Right lobe of liver (tissue), 6 donors: ENCODE measurements around the gene OLA1. TPM values are rescaled to one million over a fixed set of nuclear protein-coding genes. Genes with fewer than 3 reads are reported as not detected.

ENCODE experiments used
- ATAC-seq, 4 donors: fragments of 200-7000 bp; cut with Tn5 transposase; one replicate each; pipeline ENCODE4 v1.9.1; 2020; ENCODE audit warnings: mild to moderate bottlenecking in 4 of 4, moderate library complexity in 4 of 4
- DNase-seq, 3 donors: peaks; one replicate each; pipeline ENCODE4 v3.0.0-alpha.2; 2020
- H3K27ac ChIP-seq, 3 donors: fragments of 200-600 bp; one replicate each; pipeline ENCODE4 v1.8.0; 2022
- H3K27me3 ChIP-seq, 2 donors: fragments of 200-600 bp; one replicate each; pipeline ENCODE4 v1.8.0; 2022
- H3K36me3 ChIP-seq, 4 donors: fragments of 200-600 bp; sonication (generic) in 1 of 4; one replicate each; pipeline versions ENCODE4 v1.5.1 to v1.8.0; 2017 to 2022; ENCODE audit warnings: control low read depth in 1 of 4
- H3K4me1 ChIP-seq, 4 donors: fragments of 200-600 bp; sonication (generic) in 1 of 4; one replicate each; pipeline versions ENCODE4 v1.5.1 to v1.8.0; 2017 to 2022; ENCODE audit warnings: control low read depth in 1 of 4
- H3K4me3 ChIP-seq, 3 donors: fragments of 200-600 bp; one replicate each; pipeline ENCODE4 v1.8.0; 2022
- H3K9me3 ChIP-seq, 4 donors: fragments of 200-600 bp; sonication (generic) in 1 of 4; one replicate each; pipeline versions ENCODE4 v1.5.1 to v1.8.0; 2017 to 2022; ENCODE audit warnings: control low read depth in 1 of 4
- POLR2A ChIP-seq: fragments of 450-650 bp; IDR thresholded peaks from one replicate; pipeline ENCODE4 v1.6.1; 2017; ENCODE audit warnings: antibody characterized with exemption, mild to moderate bottlenecking
- whole genome bisulfite sequencing: methylation state at CpG from one replicate; pipeline ENCODE4 v1.1.6; 2018; ENCODE audit warnings: low coverage, low lambda C conversion rate; ENCODE audit not compliant: insufficient coverage; ENCODE audit errors: missing lambda C conversion rate; 5-methylcytosine and 5-hydroxymethylcytosine counted together
- intact Hi-C, 2 donors: fragments of 100-400 bp; cut with DNase I; formaldehyde crosslinking; loops; one replicate each; pipeline versions ENCODE4 v1.11.2 to v1.14.1; 2022
- total RNA-seq, 6 experiments: library from RNA; depleted of rRNA in 2 of 6; stranded (reverse); fragments of >200 nt in 2 of 6; fragmentation: NEBNext Ultra II Directional in 3 of 6; extraction: Animal tissue kit (Norgen Biotek cat#: 25700) in 3 of 6; gene quantifications; one replicate each; pipeline versions ENCODE4 v1.1.0 to v1.2.4, GENCODE V29; 2016 to 2023
- TF ChIP-seq, protein P1 (sequence below), 4 donors: fragments of 200-600 bp in 3 of 4; fragments of 450-650 bp in 1 of 4; IDR thresholded peaks; one replicate each; pipeline versions ENCODE4 v1.5.1 to v1.8.0; 2016 to 2022; ENCODE audit warnings: antibody characterized with exemption in 4 of 4, mild to moderate bottlenecking in 2 of 4
- donor health status: DM: no; HTN: yes; CAD: no.
- donor health status: DM: no; HTN: no; CAD: no.
- donor health status: DM: no; HTN: no; CAD: no.
- donor health status: DM: no; HTN: yes; CAD: no.
- donor health status: DM: no; HTN: yes; CAD: no.

The OLA1 gene
- total RNA-seq, 6 experiments from 2014 or later: 22.2 to 60.8 (median 38.6) TPM

DNA sequence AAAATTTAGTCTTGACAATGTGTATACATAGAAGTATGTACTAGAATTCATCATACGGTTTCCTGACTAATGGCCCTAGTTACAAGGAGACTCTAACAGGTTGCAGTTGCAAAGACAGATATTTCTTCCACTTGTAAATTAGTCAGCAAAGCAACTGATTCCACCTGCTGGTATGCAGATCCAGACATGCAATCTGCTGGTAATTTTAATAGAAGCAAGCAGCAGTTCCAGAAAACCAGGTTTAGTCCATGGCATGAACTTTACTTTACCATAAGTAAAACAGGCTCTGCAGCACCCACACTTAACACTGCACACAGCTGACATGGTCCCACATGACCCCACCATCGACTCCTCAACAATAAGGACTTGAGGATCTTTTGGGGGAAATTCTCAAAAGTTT, 172.3 kb downstream of the OLA1 start:
- Histone ChIP-seq H3K4me3 (no peak overlapping the region), H3K4me1 (no peaks in the 10 kb centered on the region), H3K27ac (no peak overlapping the region), H3K36me3 (no peaks in the 10 kb centered on the region), H3K9me3 (no peaks in the 10 kb centered on the region), H3K27me3 (no peaks in the 10 kb centered on the region)
- intact Hi-C loops: no loop called here
- 88% methylated on average over 2 of the region's 2 CpGs for WGBS
- TF ChIP-seq POLR2A: no peak
- TF ChIP-seq, protein P1, sequence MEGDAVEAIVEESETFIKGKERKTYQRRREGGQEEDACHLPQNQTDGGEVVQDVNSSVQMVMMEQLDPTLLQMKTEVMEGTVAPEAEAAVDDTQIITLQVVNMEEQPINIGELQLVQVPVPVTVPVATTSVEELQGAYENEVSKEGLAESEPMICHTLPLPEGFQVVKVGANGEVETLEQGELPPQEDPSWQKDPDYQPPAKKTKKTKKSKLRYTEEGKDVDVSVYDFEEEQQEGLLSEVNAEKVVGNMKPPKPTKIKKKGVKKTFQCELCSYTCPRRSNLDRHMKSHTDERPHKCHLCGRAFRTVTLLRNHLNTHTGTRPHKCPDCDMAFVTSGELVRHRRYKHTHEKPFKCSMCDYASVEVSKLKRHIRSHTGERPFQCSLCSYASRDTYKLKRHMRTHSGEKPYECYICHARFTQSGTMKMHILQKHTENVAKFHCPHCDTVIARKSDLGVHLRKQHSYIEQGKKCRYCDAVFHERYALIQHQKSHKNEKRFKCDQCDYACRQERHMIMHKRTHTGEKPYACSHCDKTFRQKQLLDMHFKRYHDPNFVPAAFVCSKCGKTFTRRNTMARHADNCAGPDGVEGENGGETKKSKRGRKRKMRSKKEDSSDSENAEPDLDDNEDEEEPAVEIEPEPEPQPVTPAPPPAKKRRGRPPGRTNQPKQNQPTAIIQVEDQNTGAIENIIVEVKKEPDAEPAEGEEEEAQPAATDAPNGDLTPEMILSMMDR (IDR thresholded peaks at IDR 0.05): no peak
- no peak for ATAC-seq
- DNase-seq: no peak

DNA sequence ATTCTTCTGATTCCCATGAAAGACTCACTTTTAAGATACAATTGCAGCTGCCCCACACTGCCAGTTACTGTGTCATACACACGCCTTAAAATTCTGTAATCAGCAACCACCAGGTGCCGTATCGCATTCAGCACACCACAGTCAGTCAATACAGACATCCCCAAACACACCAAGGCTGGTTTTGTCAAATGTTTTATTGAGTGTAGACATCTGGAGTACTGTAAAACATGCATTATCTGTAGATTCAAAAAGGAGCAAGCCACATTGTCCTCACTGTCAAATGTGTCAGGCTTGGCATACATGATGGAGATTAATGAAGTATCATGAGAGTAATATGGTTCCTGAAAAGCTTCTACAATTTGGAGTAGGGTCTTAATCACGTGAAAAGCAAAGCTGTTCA, 173.5 kb downstream of the OLA1 start:
- Histone ChIP-seq H3K27ac (no peak overlapping the region), H3K9me3 (no peaks in the 10 kb centered on the region), H3K4me1 (no peaks in the 10 kb centered on the region), H3K27me3 (no peaks in the 10 kb centered on the region), H3K4me3 (no peak overlapping the region), H3K36me3 (no peaks in the 10 kb centered on the region)
- no peak for DNase-seq
- TF ChIP-seq, protein P1 (IDR thresholded peaks at IDR 0.05): no peak
- no peak for TF ChIP-seq POLR2A
- intact Hi-C loops: no loop called here
- no peak for ATAC-seq
- 92% methylated on average over 4 of the region's 4 CpGs for WGBS

DNA sequence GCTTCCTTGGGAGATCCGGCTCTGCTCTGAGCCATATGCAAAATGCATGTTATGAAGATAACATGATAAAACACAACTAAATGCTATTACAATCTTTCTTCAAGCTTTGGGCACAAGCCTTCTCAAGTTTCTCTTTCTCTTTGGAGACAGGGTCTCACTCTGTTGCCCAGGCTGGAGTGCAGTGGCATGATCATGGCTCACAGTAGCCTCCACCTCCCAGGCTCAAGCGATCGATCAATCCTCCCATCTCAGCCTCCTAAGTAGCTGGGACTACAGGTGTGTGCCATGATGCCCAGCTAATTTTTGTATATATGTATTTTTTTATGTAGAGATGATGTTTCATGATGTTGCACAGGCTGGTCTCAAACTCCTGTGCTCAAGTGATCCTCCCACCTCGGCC, 175.5 kb downstream of the OLA1 start:
- TF ChIP-seq, protein P1 (IDR thresholded peaks at IDR 0.05): no peak
- no peak for TF ChIP-seq POLR2A
- H3K36me3 ChIP-seq: no peaks in the 10 kb centered on the region
- H3K4me3 ChIP-seq: no peak overlapping the region
- DNase-seq (no peak), ATAC-seq (no peak)
- no peak overlapping the region for H3K27ac ChIP-seq
- intact Hi-C loops: no loop called here
- H3K9me3 ChIP-seq: no peaks in the 10 kb centered on the region
- no peaks in the 10 kb centered on the region for H3K27me3 ChIP-seq
- 100% methylated on average over 4 of the region's 4 CpGs for WGBS
- H3K4me1 ChIP-seq: no peaks in the 10 kb centered on the region

DNA sequence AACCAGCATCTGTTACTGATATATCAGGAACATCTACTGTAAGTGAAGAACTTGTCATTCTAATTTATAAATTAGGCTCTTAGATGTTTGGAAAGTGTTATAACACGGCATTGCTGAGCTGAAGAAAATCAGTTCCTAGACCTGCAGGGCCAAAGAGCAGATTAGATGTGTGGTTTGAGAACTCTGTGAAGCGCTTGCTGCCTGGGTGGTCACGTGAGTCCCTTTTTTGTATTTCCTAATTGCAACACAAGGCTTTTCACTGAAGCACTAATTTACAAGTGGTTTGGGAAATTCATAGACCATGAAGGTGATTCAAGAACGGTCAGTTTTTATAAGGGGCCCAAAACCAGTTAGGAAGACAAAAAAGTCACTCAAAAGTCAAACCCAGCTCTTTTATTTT, 176.3 kb downstream of the OLA1 start:
- TF ChIP-seq, protein P1 (IDR thresholded peaks at IDR 0.05): no peak
- no peak for TF ChIP-seq POLR2A

DNA sequence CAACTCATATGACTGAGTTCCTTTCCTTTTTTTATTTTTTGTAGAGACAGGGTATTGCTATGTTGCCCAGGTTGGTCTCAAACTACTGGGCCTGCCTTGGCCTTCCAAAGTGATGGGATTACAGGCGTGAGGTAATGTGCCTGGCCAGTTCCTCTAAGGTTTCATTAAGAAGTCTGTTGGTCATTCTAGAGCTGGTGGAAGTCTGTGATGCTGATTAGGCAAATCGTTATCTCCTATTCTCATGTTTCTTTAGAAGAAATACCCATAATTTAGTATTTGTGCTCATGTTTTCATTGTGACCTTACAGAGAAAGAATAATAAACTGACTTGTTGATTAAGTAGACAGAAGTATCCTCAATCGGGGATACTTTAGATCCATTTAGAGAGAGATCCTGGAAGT, 177.0 kb downstream of the OLA1 start:
- DNase-seq (no peak), ATAC-seq (no peak)
- WGBS: 79% methylated on average over 3 of the region's 3 CpGs
- intact Hi-C loops: no loop called here
- TF ChIP-seq POLR2A: no peak
- TF ChIP-seq, protein P1 (IDR thresholded peaks at IDR 0.05): no peak
- no peaks in the 10 kb centered on the region for H3K36me3 ChIP-seq
- H3K27me3 ChIP-seq: no peaks in the 10 kb centered on the region
- H3K27ac ChIP-seq: no peak overlapping the region
- H3K4me1 ChIP-seq: no peaks in the 10 kb centered on the region
- H3K4me3 ChIP-seq: no peak overlapping the region
- H3K9me3 ChIP-seq: no peaks in the 10 kb centered on the region

More for the DNA sequence above, 176.3 kb downstream of the OLA1 start:
- Histone ChIP-seq H3K36me3 (no peaks in the 10 kb centered on the region), H3K4me1 (no peaks in the 10 kb centered on the region), H3K9me3 (no peaks in the 10 kb centered on the region), H3K27ac (no peak overlapping the region), H3K4me3 (no peak overlapping the region), H3K27me3 (no peaks in the 10 kb centered on the region)
- 74% methylated on average over 4 of the region's 4 CpGs for WGBS
- ATAC-seq (no peak), DNase-seq (no peak)
- intact Hi-C loops: no loop called here
